ENCODE results near the gene CASS4. TPM values are rescaled to one million over a fixed set of nuclear protein-coding genes. Genes with fewer than 3 reads are reported as not detected.

Gene CASS4
- polyA plus RNA-seq, 1 donor, result 6.9 TPM

DNA sequence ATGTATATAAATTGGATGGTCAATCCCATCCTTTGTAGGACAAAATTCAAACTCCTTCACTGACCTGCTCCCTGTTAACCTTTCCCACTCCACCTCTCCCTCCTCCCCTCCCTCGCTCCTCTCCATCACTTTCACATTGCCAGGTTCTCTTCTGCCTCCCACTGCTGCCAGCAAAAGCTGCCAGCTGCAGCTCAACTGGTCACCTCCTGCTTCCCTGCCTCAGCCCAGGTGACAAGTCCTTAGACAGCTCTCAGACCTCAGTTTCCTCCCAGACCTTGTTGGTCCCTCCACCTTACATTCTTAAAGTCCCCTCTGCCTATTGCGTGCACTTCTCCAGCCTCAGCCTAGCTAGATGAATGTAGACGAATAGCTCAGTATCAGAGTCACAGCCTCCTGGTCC, 33.1 kb downstream of the CASS4 start:
- no peak for DNase-seq

DNA sequence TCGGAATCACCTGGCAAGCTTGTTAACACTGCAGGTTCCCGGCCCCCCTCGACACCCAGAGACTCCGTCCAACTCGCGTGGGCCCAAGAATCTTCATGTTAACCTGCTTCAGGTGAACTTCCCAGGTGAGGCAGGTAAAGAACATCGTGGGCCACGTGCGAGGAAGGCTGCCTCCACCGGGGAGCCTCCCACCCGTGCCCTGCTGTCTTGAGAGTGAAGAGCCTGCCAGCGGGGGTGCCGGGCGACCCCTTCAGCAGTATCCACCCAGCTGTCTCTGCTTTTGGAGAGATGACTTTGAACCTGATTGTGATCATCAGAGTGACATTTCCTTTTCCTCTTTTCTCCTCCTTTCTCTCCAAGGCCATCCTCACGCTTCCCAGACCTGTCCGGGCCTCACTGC, 33.5 kb downstream of the CASS4 start:
- DNase-seq, result no peak

DNA sequence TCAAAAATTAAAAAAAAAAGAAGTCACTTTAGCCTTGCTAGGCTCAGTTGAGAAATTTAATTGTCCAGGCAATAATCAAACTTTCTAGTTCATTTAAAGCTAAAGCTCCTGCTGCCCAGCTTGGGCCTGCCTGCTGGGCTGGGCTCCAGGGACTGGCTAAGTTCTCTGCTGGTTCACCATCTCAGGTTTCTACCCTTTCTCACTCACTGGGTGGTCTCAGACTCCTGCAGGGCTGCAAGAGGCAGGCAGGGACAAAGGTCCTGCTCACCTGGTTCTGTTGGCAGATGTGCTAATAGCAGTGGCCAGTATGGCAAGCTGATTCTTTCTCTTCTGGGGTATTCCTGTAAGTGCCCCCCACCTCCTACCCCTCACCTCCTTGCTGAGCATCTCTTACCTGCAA, 35.2 kb downstream of the CASS4 start:
- no peak for DNase-seq

DNA sequence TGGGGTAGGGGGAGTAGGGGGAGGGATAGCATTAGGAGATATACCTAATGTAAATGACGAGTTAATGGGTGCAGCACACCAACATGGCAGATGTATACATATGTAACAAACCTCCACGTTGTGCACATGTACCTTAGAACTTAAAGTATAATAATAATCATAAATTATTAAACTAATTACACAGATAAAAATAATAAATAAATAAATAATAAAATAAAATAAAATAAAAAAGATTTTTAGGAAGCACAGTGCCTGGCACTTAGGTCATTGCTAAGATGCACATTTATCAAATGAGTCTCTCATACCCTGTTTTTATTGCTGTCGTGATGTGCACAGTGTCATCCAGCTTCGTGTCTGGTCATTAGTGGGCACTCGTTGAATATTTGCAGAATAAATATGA, 37.4 kb downstream of the CASS4 start:
- DNase-seq, result no peak

DNA sequence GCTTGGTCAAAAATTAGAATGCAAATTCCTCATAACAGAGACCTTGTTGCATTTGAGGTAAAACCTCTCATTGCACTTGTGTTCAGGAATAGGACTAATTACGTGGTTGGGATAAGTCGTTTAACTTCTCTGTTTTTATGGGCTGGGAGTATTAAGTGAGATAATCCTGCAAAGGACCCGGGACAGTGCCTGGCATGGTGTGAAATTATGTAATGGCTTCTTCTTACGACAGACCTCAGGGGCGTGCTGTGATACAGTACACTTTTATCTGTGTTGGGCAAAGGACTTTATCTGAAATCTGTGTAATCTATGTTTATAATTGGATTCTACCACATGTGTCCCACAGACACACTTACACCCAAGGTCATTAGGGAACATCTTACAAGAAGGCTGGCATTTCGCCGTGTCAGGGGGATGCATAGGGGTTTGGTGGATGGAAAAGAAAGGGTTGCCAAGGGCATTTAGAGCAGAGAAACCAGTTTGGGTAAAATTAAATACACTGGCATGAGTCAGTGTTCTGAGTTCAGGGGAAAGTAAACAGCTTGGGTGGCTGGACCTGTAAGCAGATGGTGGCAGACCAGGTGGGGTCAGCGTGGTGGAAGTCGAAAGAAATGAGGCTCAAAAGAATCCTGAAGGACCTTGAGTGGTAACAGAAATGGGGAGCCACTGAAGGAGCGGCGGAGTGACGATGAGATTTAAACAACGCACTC, 39.2 kb downstream of the CASS4 start:
- DNase-seq, result no peak

GRCh38 chr20:56453352-56453751, 41.3 kb downstream of the CASS4 start:
- DNase-seq, result no peak

GRCh38 chr20:56454754-56455153, 42.7 kb downstream of the CASS4 start:
- DNase-seq, result no peak

DNA sequence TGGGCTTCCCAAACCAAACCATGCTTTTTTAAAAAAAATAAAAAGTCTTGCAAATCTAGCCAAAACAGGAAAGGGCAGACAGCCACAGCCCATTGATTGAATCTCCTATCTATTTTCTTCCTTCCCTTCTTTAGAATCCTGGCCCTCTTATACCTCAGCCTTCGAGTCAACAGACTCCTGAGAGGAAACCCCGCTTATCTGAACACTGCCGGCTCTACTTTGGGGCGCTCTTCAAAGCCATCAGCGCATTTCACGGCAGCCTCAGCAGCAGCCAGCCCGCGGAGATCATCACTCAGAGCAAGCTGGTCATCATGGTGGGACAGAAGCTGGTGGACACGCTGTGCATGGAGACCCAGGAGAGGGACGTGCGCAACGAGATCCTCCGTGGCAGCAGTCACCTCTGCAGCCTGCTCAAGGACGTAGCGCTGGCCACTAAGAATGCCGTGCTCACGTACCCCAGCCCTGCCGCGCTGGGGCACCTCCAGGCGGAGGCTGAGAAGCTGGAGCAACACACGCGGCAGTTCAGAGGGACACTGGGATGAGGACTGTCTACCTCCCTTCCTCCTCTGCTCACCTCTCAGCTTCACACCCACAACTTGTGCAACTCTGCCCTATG, 46.3 kb downstream of the CASS4 start:
- no peak for DNase-seq

- DNase-seq, result no peak
These were observed 48.4 kb downstream of the CASS4 start for GRCh38 chr20:56460459-56460858.

GRCh38 chr20:56461576-56461975, 49.5 kb downstream of the CASS4 start:
- no peak for DNase-seq

GRCh38 chr20:56463428-56463827, 51.4 kb downstream of the CASS4 start:
- no peak for DNase-seq

- DNase-seq, result no peak
These were observed 53.9 kb downstream of the CASS4 start for GRCh38 chr20:56465997-56466396.

DNA sequence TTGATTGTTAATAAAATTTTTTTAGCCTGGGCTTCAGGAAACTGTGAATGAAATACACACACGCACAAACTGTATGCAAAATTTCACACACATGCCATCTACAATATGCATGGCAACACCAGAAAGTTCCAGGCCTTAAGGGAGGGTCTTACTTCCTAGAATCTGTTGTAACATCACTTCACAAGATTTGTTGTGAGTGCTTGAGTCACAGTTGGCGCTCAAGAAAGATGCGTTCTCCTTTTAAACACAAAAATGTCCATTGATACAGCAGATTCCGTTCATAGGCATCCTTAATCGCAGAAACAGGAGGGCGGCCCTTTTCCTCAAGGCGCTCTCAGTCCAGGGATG, 55.9 kb downstream of the CASS4 start:
- no peak for DNase-seq

GRCh38 chr20:56468316-56469076, 56.4 kb downstream of the CASS4 start, which contains the start of gene RTF2:
TSS of gene RTF2 (plus strand) at chr20:56468627. CDS start at chr20:56468698, 71 bp downstream.
- peak; percentile 94 for DNase-seq

DNA sequence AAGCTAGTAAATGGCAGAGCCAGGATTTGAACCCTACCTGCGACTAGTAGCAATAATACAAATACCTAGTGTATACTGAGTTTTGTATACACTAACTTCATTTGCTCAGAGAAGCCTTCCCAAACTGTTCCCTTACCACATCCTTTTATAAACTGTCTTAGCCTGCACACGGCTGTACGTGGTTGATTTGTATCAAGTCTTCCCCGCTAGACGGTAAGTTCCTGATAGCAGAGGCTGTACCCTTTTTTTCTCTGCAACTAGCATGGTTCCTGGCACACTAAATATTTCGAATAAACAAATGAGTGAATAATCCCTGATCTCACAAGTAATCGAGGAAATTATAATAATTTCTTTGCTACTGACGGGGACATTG, 57.0 kb downstream of the CASS4 start:
- DNase-seq, result no peak

GRCh38 chr20:56483970-56484369, 71.9 kb downstream of the CASS4 start:
- DNase-seq, result no peak

GRCh38 chr20:56487216-56487615, 75.2 kb downstream of the CASS4 start:
- DNase-seq, result no peak

- no peak for DNase-seq
These were observed 76.5 kb downstream of the CASS4 start for GRCh38 chr20:56488566-56488965.

DNA sequence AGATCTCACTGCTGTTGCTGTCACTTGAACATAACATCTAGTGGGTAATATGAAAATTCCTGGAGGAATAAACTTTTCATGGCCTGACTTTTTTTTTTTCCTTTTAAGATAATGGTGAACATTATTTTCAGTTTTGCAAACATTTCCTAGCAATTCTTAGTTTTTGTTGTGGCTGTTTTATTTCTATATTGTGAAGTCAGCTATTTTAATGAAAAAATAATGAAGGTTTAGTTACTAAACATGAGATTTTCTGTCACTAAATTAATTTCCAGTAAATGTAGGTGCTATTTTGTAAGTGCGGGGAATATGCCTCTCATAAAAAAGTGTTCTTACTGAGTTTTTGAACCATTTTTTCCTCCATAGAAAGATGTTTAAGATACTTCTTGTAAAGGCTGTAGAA, 89.1 kb downstream of the CASS4 start:
- DNase-seq, result no peak

GRCh38 chr20:56503916-56504315, 91.9 kb downstream of the CASS4 start:
- DNase-seq, result no peak

GRCh38 chr20:56504373-56505005, 92.4 kb downstream of the CASS4 start:
- DNase-seq, result no peak

GRCh38 chr20:56506103-56506502, 94.0 kb downstream of the CASS4 start:
- DNase-seq, result no peak

Data from hindlimb muscle (tissue), 1 donor.